ENCODE results near the gene FBN1. TPM values are rescaled to one million over a fixed set of nuclear protein-coding genes. Genes with fewer than 3 reads are reported as not detected.

FBN1 gene
- total RNA-seq, 2 donors from 2014 or later: 5.5 to 5.9 TPM

DNA sequence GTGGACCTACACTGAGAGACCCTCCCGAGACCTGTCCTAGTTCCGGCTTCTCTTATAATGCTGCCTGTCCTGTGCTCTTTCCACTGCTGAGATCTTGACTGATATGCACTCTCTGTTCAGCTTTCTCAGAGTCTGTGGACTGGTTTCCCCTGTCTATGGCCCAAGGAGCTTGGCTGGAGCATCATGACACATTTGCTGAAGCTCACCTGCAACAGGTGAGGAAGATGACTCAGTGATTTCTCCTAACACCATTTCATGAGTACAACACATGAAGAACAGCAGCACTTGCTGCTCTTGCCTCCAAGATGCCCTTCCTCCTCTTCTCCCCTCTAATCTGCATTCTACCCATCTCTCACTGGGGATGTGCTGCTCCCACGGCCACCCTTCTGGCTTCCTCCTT lies 222.2 kb downstream of the FBN1 start:
- Histone ChIP-seq H3K4me3 (ENCODE audit: low read length) (no peak overlapping the region), H3K4me1 (ENCODE audit: control insufficient read depth, insufficient read depth, low read length) (no peaks in the 10 kb centered on the region), H3K27ac (ENCODE audit: low read depth, low read length) (no peak overlapping the region), H3K9me3 (ENCODE audit: control insufficient read depth, low read length) (no peaks in the 10 kb centered on the region), H3K9ac (ENCODE audit: extremely low read depth, low read length, poor library complexity, severe bottlenecking) (no peak overlapping the region), H3K27me3 (ENCODE audit: control insufficient read depth, insufficient read depth, low read length, poor library complexity, severe bottlenecking) (no peaks in the 10 kb centered on the region), H3K36me3 (ENCODE audit: control insufficient read depth, insufficient read depth, low read length) (peaks cover 16% of the 10 kb centered on the region)
- Mint-ChIP-seq H3K27ac (no peak overlapping the region), H3K4me3 (no peak overlapping the region), H3K27me3 (ENCODE audit: insufficient read depth) (no peaks in the 10 kb centered on the region), H3K4me1 (peaks cover 15% of the 10 kb centered on the region), H3K36me3 (ENCODE audit: low read depth) (no peaks in the 10 kb centered on the region), H3K9me3 (no peaks in the 10 kb centered on the region)
- TF ChIP-seq, protein P1, sequence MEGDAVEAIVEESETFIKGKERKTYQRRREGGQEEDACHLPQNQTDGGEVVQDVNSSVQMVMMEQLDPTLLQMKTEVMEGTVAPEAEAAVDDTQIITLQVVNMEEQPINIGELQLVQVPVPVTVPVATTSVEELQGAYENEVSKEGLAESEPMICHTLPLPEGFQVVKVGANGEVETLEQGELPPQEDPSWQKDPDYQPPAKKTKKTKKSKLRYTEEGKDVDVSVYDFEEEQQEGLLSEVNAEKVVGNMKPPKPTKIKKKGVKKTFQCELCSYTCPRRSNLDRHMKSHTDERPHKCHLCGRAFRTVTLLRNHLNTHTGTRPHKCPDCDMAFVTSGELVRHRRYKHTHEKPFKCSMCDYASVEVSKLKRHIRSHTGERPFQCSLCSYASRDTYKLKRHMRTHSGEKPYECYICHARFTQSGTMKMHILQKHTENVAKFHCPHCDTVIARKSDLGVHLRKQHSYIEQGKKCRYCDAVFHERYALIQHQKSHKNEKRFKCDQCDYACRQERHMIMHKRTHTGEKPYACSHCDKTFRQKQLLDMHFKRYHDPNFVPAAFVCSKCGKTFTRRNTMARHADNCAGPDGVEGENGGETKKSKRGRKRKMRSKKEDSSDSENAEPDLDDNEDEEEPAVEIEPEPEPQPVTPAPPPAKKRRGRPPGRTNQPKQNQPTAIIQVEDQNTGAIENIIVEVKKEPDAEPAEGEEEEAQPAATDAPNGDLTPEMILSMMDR (conservative IDR thresholded peaks at IDR 0.05): no peak
- DNase-seq: no peak
- 89 to 100% methylated on average over 2 of the region's 3 CpGs for WGBS, 2 experiments (ENCODE audit: insufficient coverage in 1 of 2, insufficient read length in 1 of 2)

DNA sequence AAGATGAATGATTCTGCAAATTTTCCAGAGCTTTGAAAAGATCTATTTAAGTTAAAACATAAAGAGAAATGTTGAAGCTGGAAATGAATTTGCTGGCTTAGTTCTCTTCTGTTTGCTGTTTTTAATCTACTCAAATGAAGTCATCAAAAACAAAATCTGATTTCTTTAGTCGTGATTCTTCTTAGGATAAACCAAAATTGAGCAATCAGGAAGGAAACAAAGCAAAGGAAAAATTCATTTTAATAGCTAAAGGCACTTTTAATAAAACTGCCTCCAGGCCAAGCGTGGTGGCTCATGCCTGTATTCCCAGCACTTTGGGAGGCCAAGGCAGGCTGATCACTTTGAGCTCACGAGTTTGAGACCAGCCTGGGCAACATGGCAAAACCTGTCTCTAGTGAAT lies 223.1 kb downstream of the FBN1 start:
- DNase-seq: no peak

DNA sequence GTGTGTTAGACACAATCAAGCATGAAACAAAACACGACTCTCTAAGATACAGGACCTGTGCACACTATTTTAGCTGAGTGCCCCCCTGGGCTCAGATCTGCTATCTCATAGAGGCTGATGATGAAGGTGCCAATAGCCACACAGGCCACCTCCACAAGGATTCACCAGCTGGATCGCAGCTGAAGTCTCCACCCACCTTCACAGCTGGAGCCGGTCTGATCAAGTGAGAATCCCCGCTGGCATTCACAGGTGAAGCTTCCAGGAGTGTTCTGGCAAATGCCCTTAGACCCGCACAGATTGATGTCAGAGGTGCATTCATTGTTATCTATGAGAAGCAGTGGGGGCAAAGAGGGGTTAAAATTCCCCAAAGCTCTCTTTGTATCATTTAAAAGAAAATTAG lies 224.1 kb downstream of the FBN1 start:
- Histone ChIP-seq H3K27ac (ENCODE audit: low read depth, low read length) (no peak overlapping the region), H3K9me3 (ENCODE audit: control insufficient read depth, low read length) (no peaks in the 10 kb centered on the region), H3K36me3 (ENCODE audit: control insufficient read depth, insufficient read depth, low read length) (peaks cover 16% of the 10 kb centered on the region), H3K4me3 (ENCODE audit: low read length) (no peak overlapping the region), H3K9ac (ENCODE audit: extremely low read depth, low read length, poor library complexity, severe bottlenecking) (no peak overlapping the region), H3K27me3 (ENCODE audit: control insufficient read depth, insufficient read depth, low read length, poor library complexity, severe bottlenecking) (no peaks in the 10 kb centered on the region), H3K4me1 (ENCODE audit: control insufficient read depth, insufficient read depth, low read length) (no peaks in the 10 kb centered on the region)
- H3K4me1 Mint-ChIP-seq: peaks cover 10% of the 10 kb centered on the region
- no peaks in the 10 kb centered on the region for H3K27me3 Mint-ChIP-seq (ENCODE audit: insufficient read depth)
- H3K36me3 Mint-ChIP-seq (ENCODE audit: low read depth): no peaks in the 10 kb centered on the region
- peak; percentile 62 for DNase-seq
- no peaks in the 10 kb centered on the region for H3K9me3 Mint-ChIP-seq
- H3K4me3 Mint-ChIP-seq: no peak overlapping the region
- TF ChIP-seq, protein P1 (conservative IDR thresholded peaks at IDR 0.05): no peak
- no peak overlapping the region for H3K27ac Mint-ChIP-seq
- 74 to 80% methylated on average over 3 to 5 of the region's 5 CpGs for WGBS, 2 experiments (ENCODE audit: insufficient coverage in 1 of 2, insufficient read length in 1 of 2)

More for the DNA sequence above, 223.1 kb downstream of the FBN1 start:
- WGBS, 2 experiments (ENCODE audit: insufficient coverage in 1 of 2, insufficient read length in 1 of 2): 92 to 100% methylated on average over 1 to 2 of the region's 3 CpGs
- no peaks in the 10 kb centered on the region for H3K36me3 Mint-ChIP-seq (ENCODE audit: low read depth)
- H3K4me3 ChIP-seq (ENCODE audit: low read length): no peak overlapping the region
- H3K27me3 Mint-ChIP-seq (ENCODE audit: insufficient read depth): no peaks in the 10 kb centered on the region
- no peaks in the 10 kb centered on the region for H3K27me3 ChIP-seq (ENCODE audit: control insufficient read depth, insufficient read depth, low read length, poor library complexity, severe bottlenecking)
- H3K9ac ChIP-seq (ENCODE audit: extremely low read depth, low read length, poor library complexity, severe bottlenecking): no peak overlapping the region
- H3K36me3 ChIP-seq (ENCODE audit: control insufficient read depth, insufficient read depth, low read length): peaks cover 16% of the 10 kb centered on the region
- H3K4me1 Mint-ChIP-seq: peaks cover 11% of the 10 kb centered on the region
- no peak overlapping the region for H3K4me3 Mint-ChIP-seq
- H3K4me1 ChIP-seq (ENCODE audit: control insufficient read depth, insufficient read depth, low read length): no peaks in the 10 kb centered on the region
- TF ChIP-seq, protein P1 (conservative IDR thresholded peaks at IDR 0.05): no peak
- no peak overlapping the region for H3K27ac ChIP-seq (ENCODE audit: low read depth, low read length)
- H3K9me3 ChIP-seq (ENCODE audit: control insufficient read depth, low read length): no peaks in the 10 kb centered on the region
- no peak overlapping the region for H3K27ac Mint-ChIP-seq
- H3K9me3 Mint-ChIP-seq: no peaks in the 10 kb centered on the region
